ES-I3 (cell line): ENCODE measurements around the gene ALAD.
"Not testable (repeated sequence)": the region's sequence is repeated elsewhere in the genome, so short reads cannot be mapped to it uniquely, and the experiment has no call there.

Experiments used
- H3K36me3 ChIP-seq: 2 replicates; pipeline ENCODE4 v1.6.1; 2013; ENCODE audit warnings: mild to moderate bottlenecking, low read length, control low read depth, moderate library complexity; ENCODE audit not compliant: insufficient read depth
- H3K4me1 ChIP-seq: 2 replicates; pipeline ENCODE4 v1.6.1; 2013; ENCODE audit warnings: mild to moderate bottlenecking, control low read depth, low read length; ENCODE audit not compliant: insufficient read depth
- H3K9ac ChIP-seq: 2 replicates; pipeline ENCODE4 v1.6.1; 2013; ENCODE audit warnings: low read depth, mild to moderate bottlenecking, low read length, moderate library complexity
- H3K9me3 ChIP-seq: 2 replicates; pipeline ENCODE4 v1.6.1; 2013; ENCODE audit warnings: mild to moderate bottlenecking, low read length, moderate library complexity; ENCODE audit not compliant: control insufficient read depth, insufficient read depth

The ALAD gene

GRCh38 chr9:113401027-113401792 lies at the start of gene ALAD:
Gene ALAD, minus strand, starts transcription at chr9:113401284. Its CDS starts 7,725 bp downstream, at chr9:113393559.
- H3K9ac ChIP-seq: peak within 1 kb of the TSS; percentile 80
- no peaks in the 10 kb centered on the region; the same call in 1 of the 2 replicates for H3K9me3 ChIP-seq
- no peaks in the 10 kb centered on the region for H3K4me1 ChIP-seq
- H3K36me3 ChIP-seq: no peaks in the 10 kb centered on the region

GRCh38 chr9:113449376-113449775 lies 48.3 kb upstream of the ALAD start:
- no peaks in the 10 kb centered on the region for H3K36me3 ChIP-seq
- no peaks in the 10 kb centered on the region for H3K9me3 ChIP-seq
- H3K9ac ChIP-seq: no peak overlapping the region

GRCh38 chr9:113446323-113446740 lies 45.2 kb upstream of the ALAD start:
- no peak overlapping the region for H3K9ac ChIP-seq
- no peaks in the 10 kb centered on the region for H3K4me1 ChIP-seq
- no peaks in the 10 kb centered on the region for H3K36me3 ChIP-seq
- H3K9me3 ChIP-seq: no peaks in the 10 kb centered on the region

More at GRCh38 chr9:113449376-113449775, 48.3 kb upstream of the ALAD start:
- H3K4me1 ChIP-seq: no peaks in the 10 kb centered on the region

GRCh38 chr9:113444736-113445135 lies 43.7 kb upstream of the ALAD start:
- H3K9ac ChIP-seq: no peak overlapping the region

GRCh38 chr9:113437716-113438115 lies 36.6 kb upstream of the ALAD start:
- not testable (repeated sequence) for H3K9ac ChIP-seq, H3K9me3 ChIP-seq, H3K4me1 ChIP-seq

More at GRCh38 chr9:113444736-113445135, 43.7 kb upstream of the ALAD start:
- no peaks in the 10 kb centered on the region for H3K4me1 ChIP-seq
- H3K36me3 ChIP-seq: no peaks in the 10 kb centered on the region
- no peaks in the 10 kb centered on the region for H3K9me3 ChIP-seq

GRCh38 chr9:113436728-113437515 lies 35.8 kb upstream of the ALAD start:
- Histone ChIP-seq H3K36me3 (no peaks in the 10 kb centered on the region), H3K9me3 (no peaks in the 10 kb centered on the region), H3K4me1 (no peaks in the 10 kb centered on the region), H3K9ac (no peak overlapping the region)

More at GRCh38 chr9:113437716-113438115, 36.6 kb upstream of the ALAD start:
- not testable (repeated sequence) for H3K36me3 ChIP-seq

- Histone ChIP-seq H3K4me1 (no peaks in the 10 kb centered on the region), H3K36me3 (no peaks in the 10 kb centered on the region), H3K9ac (no peak overlapping the region), H3K9me3 (no peaks in the 10 kb centered on the region)
Measured at GRCh38 chr9:113431191-113431590, 30.1 kb upstream of the ALAD start.

GRCh38 chr9:113428062-113428615 lies 27.1 kb upstream of the ALAD start:
- H3K36me3 ChIP-seq: no peaks in the 10 kb centered on the region
- peaks cover 11% of the 10 kb centered on the region for H3K4me1 ChIP-seq
- H3K9ac ChIP-seq: no peak overlapping the region
- no peaks in the 10 kb centered on the region for H3K9me3 ChIP-seq

- H3K9ac ChIP-seq: no peak overlapping the region
- H3K36me3 ChIP-seq: no peaks in the 10 kb centered on the region
- no peaks in the 10 kb centered on the region for H3K9me3 ChIP-seq
- peaks cover 11% of the 10 kb centered on the region for H3K4me1 ChIP-seq
Measured at GRCh38 chr9:113427629-113428028, 26.5 kb upstream of the ALAD start.

- H3K4me1 ChIP-seq: peaks cover 11% of the 10 kb centered on the region
- H3K9ac ChIP-seq: no peak overlapping the region
- H3K9me3 ChIP-seq: no peaks in the 10 kb centered on the region
- no peaks in the 10 kb centered on the region for H3K36me3 ChIP-seq
Measured at GRCh38 chr9:113426701-113427100, 25.6 kb upstream of the ALAD start.

GRCh38 chr9:113425072-113425471 lies 24.0 kb upstream of the ALAD start:
- H3K4me1 ChIP-seq: peaks cover 11% of the 10 kb centered on the region
- no peak overlapping the region for H3K9ac ChIP-seq
- H3K36me3 ChIP-seq: no peaks in the 10 kb centered on the region
- no peaks in the 10 kb centered on the region for H3K9me3 ChIP-seq

- H3K4me1 ChIP-seq: peaks cover 11% of the 10 kb centered on the region
- no peaks in the 10 kb centered on the region for H3K9me3 ChIP-seq
- H3K36me3 ChIP-seq: no peaks in the 10 kb centered on the region
- no peak overlapping the region for H3K9ac ChIP-seq
Measured at GRCh38 chr9:113421726-113422125, 20.6 kb upstream of the ALAD start.

- Histone ChIP-seq H3K4me1 (no peaks in the 10 kb centered on the region), H3K9ac (no peak overlapping the region), H3K9me3 (no peaks in the 10 kb centered on the region), H3K36me3 (no peaks in the 10 kb centered on the region)
Measured at GRCh38 chr9:113417370-113417769, 16.3 kb upstream of the ALAD start.

GRCh38 chr9:113416149-113416721 lies 15.2 kb upstream of the ALAD start:
- H3K9me3 ChIP-seq: no peaks in the 10 kb centered on the region
- H3K9ac ChIP-seq: no peak overlapping the region
- no peaks in the 10 kb centered on the region for H3K4me1 ChIP-seq
- no peaks in the 10 kb centered on the region for H3K36me3 ChIP-seq
